ENCODE measurements around the gene LRRC7. TPM values are rescaled to one million over a fixed set of nuclear protein-coding genes. Genes with fewer than 3 reads are reported as not detected.

LRRC7 gene
- polyA plus RNA-seq, 1 of the 3 experiments (the other 2 are of a cell fraction) = 0.02 TPM

- TF ChIP-seq FOSL2 (IDR thresholded peaks at IDR 0.05; ENCODE audit: borderline replicate concordance, low read depth) (no peak), SMC3 (IDR thresholded peaks at IDR 0.05; ENCODE audit: low read depth, low read length) (no peak), MXI1 (IDR thresholded peaks at IDR 0.05; ENCODE audit: low read depth, low read length) (no peak), NFIC (IDR thresholded peaks at IDR 0.05; ENCODE audit: borderline replicate concordance) (no peak), FOXJ3 (CRISPR knock-in tag; IDR thresholded peaks at IDR 0.05) (no peak), RAD21 (IDR thresholded peaks at IDR 0.05; ENCODE audit: low read length) (no peak), PBX3 (IDR thresholded peaks at IDR 0.05) (no peak), CHD2 (IDR thresholded peaks at IDR 0.05; ENCODE audit: low read length, partially characterized antibody) (no peak), GABPA (IDR thresholded peaks at IDR 0.05; ENCODE audit: low read depth) (no peak), YY1 (IDR thresholded peaks at IDR 0.05; ENCODE audit: low read depth) (no peak), CTCF (IDR thresholded peaks at IDR 0.05) (no peak), FOXM1 (IDR thresholded peaks at IDR 0.05; ENCODE audit: low read depth) (no peak), NRF1 (IDR thresholded peaks at IDR 0.05; ENCODE audit: low read depth, low read length) (no peak), EP300 (IDR thresholded peaks at IDR 0.05; ENCODE audit: borderline replicate concordance in 1 of 2, low read depth in 1 of 2, low read length in 1 of 2) (no peak), SIN3A (IDR thresholded peaks at IDR 0.05; ENCODE audit: borderline replicate concordance, low read depth, low read length) (no peak), ELF1 (IDR thresholded peaks at IDR 0.05) (no peak)
- TF ChIP-seq, protein P1, sequence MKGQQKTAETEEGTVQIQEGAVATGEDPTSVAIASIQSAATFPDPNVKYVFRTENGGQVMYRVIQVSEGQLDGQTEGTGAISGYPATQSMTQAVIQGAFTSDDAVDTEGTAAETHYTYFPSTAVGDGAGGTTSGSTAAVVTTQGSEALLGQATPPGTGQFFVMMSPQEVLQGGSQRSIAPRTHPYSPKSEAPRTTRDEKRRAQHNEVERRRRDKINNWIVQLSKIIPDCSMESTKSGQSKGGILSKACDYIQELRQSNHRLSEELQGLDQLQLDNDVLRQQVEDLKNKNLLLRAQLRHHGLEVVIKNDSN (IDR thresholded peaks at IDR 0.05; ENCODE audit: borderline replicate concordance, low read depth) = no peak
- TF ChIP-seq, protein P2, sequence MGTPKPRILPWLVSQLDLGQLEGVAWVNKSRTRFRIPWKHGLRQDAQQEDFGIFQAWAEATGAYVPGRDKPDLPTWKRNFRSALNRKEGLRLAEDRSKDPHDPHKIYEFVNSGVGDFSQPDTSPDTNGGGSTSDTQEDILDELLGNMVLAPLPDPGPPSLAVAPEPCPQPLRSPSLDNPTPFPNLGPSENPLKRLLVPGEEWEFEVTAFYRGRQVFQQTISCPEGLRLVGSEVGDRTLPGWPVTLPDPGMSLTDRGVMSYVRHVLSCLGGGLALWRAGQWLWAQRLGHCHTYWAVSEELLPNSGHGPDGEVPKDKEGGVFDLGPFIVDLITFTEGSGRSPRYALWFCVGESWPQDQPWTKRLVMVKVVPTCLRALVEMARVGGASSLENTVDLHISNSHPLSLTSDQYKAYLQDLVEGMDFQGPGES (IDR thresholded peaks at IDR 0.05; ENCODE audit: low read depth, low read length) = no peak
- CTCF ChIA-PET = interaction anchor here (0.9 to 2.2 kb wide), 2 partner anchors 11 to 14 kb away, joined by 3 to 8 read pairs; no protein-coding TSS in a partner anchor
- POLR2A ChIA-PET = no interaction called here
These were observed 210.2 kb downstream of the LRRC7 start for GRCh38 chr1:69777971-69778370.

More at GRCh38 chr1:69777971-69778370, 210.2 kb downstream of the LRRC7 start:
- no peak overlapping the region for H3K4me3 ChIP-seq (ENCODE audit: low read depth in 2 of 2, low read length in 1 of 2)
- no peak overlapping the region for H3K9ac ChIP-seq
- H3K27ac ChIP-seq (ENCODE audit: low read depth in 2 of 2, low read length in 1 of 2) = no peak overlapping the region
- no peaks in the 10 kb centered on the region for H4K20me1 ChIP-seq (ENCODE audit: insufficient read depth)
- H3F3A ChIP-seq (replicated peaks; ENCODE audit: insufficient read depth) = no peaks in the 10 kb centered on the region
- no peak for DNase-seq
- H3K9me3 ChIP-seq = no peaks in the 10 kb centered on the region
- no peaks in the 10 kb centered on the region for H3K9me2 ChIP-seq
- H3K36me3 ChIP-seq (replicated peaks in 1 of 2; ENCODE audit: control insufficient read depth in 1 of 2, insufficient read depth in 2 of 2, low read length in 1 of 2) = no peaks in the 10 kb centered on the region
- no peak overlapping the region for H2AFZ ChIP-seq (ENCODE audit: low read depth)
- H3K79me2 ChIP-seq (ENCODE audit: insufficient read depth) = no peaks in the 10 kb centered on the region
- H3K4me1 ChIP-seq (ENCODE audit: control insufficient read depth in 1 of 2, insufficient read depth in 2 of 2, low read depth in 1 of 2, low read length in 1 of 2) = no peaks in the 10 kb centered on the region
- no peaks in the 10 kb centered on the region for H3K27me3 ChIP-seq (ENCODE audit: insufficient read depth)
- no peak overlapping the region for H3K4me2 ChIP-seq

All from SK-N-SH (cell line).